Neutrophil (primary cell): Measurements from ENCODE around the gene SOX12.

Source experiments
- H3K27ac ChIP-seq: fragments of 200-600 bp; sonication (generic); 2 replicates; pipeline ENCODE4 v1.5.1; 2016; ENCODE audit warnings: mild to moderate bottlenecking, moderate library complexity
- H3K27me3 ChIP-seq: fragments of 200-600 bp; sonication (generic); 2 replicates; pipeline ENCODE4 v1.6.0; 2016; ENCODE audit warnings: mild to moderate bottlenecking
- H3K36me3 ChIP-seq: fragments of 200-600 bp; sonication (generic); 2 replicates; pipeline ENCODE4 v1.5.1; 2017
- H3K4me1 ChIP-seq, 2 experiments: fragments of 200-600 bp in 1 of 2; sonication (generic) in 1 of 2; 1 replicate in 1 of 2; 2 replicates in 1 of 2; pipeline versions ENCODE4 v1.5.1 to v1.6.1; 2013 to 2016; ENCODE audit warnings: low read depth in 1 of 2, low read length in 1 of 2, mild to moderate bottlenecking in 1 of 2, moderate library complexity in 1 of 2; ENCODE audit not compliant: control insufficient read depth in 1 of 2, insufficient read depth in 1 of 2
- H3K4me3 ChIP-seq, 2 experiments: fragments of 200-600 bp in 1 of 2; sonication (generic) in 1 of 2; 1 replicate in 1 of 2; 2 replicates in 1 of 2; pipeline ENCODE4 v1.5.1; 2013 to 2016; ENCODE audit warnings: low read depth in 1 of 2, low read length in 1 of 2, mild to moderate bottlenecking in 1 of 2, moderate library complexity in 1 of 2
- H3K9me3 ChIP-seq: fragments of 200-600 bp; sonication (generic); 2 replicates; pipeline ENCODE4 v1.5.1; 2016
- TF ChIP-seq, protein P1 (sequence below): fragments of 200-600 bp; sonication (generic); IDR thresholded peaks from 2 replicates; pipeline ENCODE4 v1.5.1; 2016; ENCODE audit warnings: antibody characterized with exemption

SOX12 gene

DNA sequence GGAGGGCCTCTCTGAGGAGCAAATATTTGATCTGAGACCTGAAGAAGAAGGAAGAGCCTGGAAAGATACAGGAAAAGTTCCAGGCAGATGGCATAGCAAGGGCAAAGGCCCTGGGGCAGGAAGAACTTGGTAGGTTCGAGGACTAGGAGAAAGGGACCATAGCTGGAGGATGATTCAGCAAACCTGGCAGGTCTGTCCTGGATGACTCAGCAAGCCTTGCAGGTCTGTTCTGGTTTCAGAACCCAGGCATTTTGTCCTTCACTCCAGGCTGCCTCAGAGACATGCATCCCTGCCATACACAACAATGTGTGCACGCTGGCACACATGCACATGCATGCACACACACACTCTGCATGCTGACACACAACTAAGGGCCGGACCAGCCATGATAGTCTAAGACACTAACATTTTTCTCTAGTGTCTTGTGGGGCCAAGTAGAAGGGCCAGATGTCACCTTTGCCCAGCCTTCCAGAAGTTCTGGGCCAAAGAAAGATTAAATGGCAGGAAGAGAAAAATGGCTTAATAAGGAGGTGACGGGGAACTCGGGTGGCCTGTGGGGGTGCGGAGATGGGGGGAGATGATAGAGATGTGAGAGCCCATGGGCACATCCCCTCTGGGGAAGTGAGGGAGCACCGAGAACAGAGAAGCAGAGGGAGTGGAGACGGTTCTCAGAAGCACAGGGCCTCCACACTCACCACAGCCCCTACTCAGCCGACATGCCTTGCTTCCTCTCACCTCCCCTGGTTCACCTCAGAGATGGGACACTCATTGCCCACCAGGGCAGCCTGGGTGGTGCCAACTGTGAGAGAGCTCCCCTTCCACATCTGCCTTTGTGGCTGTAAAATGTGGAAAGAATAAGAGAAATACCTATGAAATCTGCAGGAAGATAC lies 39.8 kb downstream of the SOX12 start:
- Histone ChIP-seq H3K4me3 (no peak overlapping the region), H3K36me3 (no peaks in the 10 kb centered on the region), H3K27me3 (no peaks in the 10 kb centered on the region), H3K27ac (peak overlapping the region; percentile 56), H3K9me3 (no peaks in the 10 kb centered on the region), H3K4me1 (peaks cover 35 to 58% of the 10 kb centered on the region in 2 experiments)
- TF ChIP-seq, protein P1, sequence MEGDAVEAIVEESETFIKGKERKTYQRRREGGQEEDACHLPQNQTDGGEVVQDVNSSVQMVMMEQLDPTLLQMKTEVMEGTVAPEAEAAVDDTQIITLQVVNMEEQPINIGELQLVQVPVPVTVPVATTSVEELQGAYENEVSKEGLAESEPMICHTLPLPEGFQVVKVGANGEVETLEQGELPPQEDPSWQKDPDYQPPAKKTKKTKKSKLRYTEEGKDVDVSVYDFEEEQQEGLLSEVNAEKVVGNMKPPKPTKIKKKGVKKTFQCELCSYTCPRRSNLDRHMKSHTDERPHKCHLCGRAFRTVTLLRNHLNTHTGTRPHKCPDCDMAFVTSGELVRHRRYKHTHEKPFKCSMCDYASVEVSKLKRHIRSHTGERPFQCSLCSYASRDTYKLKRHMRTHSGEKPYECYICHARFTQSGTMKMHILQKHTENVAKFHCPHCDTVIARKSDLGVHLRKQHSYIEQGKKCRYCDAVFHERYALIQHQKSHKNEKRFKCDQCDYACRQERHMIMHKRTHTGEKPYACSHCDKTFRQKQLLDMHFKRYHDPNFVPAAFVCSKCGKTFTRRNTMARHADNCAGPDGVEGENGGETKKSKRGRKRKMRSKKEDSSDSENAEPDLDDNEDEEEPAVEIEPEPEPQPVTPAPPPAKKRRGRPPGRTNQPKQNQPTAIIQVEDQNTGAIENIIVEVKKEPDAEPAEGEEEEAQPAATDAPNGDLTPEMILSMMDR = no peak

DNA sequence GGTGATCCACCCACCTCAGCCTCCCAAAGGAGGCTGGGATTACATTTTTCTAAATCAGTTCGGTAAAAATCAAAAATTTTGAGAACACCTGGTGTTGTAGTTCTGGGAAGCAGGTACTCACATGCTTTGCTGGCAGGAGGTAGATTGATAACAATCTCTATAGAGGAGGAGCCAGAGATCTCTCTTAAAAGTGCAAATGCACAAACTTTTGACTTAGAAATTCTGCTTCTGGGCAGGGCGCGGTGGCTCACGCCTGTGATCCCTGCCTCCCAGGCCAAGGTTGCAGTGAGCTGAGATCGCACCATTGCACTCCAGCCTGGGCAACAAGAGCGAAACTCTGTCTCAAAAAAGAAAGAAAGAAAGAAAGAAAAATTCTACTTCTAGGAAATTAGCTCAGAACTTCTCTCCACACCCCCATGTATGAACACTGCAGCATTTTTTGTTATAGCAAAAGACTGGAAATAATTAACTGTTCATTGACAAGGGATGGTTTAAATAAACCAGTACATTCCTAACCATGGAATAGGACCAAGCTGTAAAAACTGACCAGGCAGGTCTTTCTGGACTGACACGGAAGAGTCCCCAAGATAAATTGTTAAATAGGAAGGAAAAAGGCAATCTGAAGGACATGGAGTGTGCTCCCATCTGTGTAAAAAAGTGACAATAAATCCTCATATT lies 40.8 kb downstream of the SOX12 start:
- no peaks in the 10 kb centered on the region for H3K36me3 ChIP-seq
- no peak overlapping the region for H3K4me3 ChIP-seq
- no peak overlapping the region for H3K27ac ChIP-seq
- peaks cover 36 to 67% of the 10 kb centered on the region in 2 experiments for H3K4me1 ChIP-seq
- no peaks in the 10 kb centered on the region for H3K27me3 ChIP-seq
- no peaks in the 10 kb centered on the region for H3K9me3 ChIP-seq
- TF ChIP-seq, protein P1 = no peak

DNA sequence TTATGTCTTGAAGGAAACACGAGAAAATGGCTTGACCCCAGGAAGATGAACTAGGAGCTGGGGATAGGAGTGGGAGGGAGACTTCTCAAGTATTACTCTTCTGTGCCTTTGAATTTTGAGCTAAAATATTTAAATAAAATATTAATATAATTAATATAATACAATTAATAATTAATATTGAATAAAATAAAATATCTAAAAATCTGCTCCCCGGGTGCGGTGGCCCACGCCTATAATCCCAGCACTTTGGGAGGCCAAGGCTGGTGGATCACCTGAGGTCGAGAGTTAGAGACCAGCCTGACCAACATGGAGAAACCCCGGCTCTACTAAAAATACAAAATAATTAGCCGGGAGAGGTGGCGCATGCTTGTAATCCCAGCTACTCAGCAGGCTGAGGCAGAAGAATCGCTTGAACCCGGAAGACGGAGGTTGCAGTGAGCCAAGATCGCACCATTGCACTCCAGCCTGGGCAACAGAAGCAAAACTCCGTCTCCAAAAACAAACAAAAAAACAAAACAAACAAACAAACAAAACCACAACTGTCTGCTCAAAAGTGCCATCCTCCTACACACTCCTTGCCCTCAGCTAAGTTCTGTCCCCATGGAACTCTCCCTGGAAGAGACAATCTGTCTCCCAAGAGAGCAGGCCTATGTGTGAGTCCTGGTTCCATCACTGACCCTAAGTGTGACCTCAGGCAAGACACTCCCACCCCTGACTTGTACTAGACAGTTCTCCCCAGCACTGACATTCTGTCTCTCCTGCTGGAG lies 41.5 kb downstream of the SOX12 start:
- Histone ChIP-seq H3K4me1 (peaks cover 42 to 71% of the 10 kb centered on the region in 2 experiments), H3K9me3 (no peaks in the 10 kb centered on the region), H3K4me3 (no peak overlapping the region), H3K27me3 (no peaks in the 10 kb centered on the region), H3K27ac (peak overlapping the region; percentile 70), H3K36me3 (no peaks in the 10 kb centered on the region)
- TF ChIP-seq, protein P1 = no peak

DNA sequence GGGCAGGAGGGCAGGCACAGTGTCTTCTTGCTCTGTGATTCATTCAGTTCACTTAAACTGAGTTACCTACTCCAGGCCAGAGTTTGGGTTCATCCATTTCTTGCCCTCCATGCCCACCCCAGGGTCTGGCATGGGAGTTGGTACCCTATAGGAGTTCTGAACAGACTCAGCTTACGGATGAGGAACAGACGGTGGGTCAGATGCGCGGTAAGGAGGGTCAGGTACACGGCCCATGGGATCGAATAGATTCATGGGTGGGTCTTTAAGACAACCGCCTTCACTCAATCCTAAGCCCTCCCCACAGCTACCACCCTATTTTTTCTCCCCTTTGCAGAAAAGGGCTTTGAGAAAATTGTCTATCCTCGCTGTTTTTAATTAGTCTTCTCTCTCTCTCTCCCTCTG lies 42.1 kb downstream of the SOX12 start:
- Histone ChIP-seq H3K4me1 (peaks cover 42 to 71% of the 10 kb centered on the region in 2 experiments), H3K4me3 (no peak overlapping the region)
- TF ChIP-seq, protein P1 = no peak

DNA sequence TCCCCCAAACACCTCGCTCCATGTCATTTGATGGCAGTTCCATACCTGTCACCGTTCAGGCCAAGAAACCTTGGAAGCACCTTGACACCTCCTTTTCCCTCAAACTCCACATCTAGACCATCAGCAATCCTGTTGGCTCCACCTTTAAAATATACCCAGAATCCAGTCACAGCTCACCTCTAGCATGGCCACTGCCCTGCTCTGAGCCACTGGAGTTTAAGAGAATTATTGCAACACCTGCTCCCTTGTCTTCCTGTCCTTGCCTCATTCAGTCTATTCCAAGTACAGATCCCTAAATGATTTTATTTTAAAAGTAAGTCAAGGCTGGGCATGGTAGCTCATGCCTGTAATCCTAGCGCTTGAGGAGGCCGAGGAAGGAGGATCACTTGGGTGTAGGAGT lies 43.6 kb downstream of the SOX12 start:
- Histone ChIP-seq H3K27me3 (no peaks in the 10 kb centered on the region), H3K27ac (peak overlapping the region; percentile 70), H3K9me3 (no peaks in the 10 kb centered on the region), H3K36me3 (no peaks in the 10 kb centered on the region), H3K4me3 (no peak overlapping the region), H3K4me1 (peaks cover 47 to 71% of the 10 kb centered on the region in 2 experiments)
- TF ChIP-seq, protein P1 = no peak

More for the DNA sequence above, 42.1 kb downstream of the SOX12 start:
- peak overlapping the region; percentile 70 for H3K27ac ChIP-seq
- H3K27me3 ChIP-seq = no peaks in the 10 kb centered on the region
- H3K36me3 ChIP-seq = no peaks in the 10 kb centered on the region
- H3K9me3 ChIP-seq = no peaks in the 10 kb centered on the region
